ENCODE results near the gene TKT. TPM values are rescaled to one million over a fixed set of nuclear protein-coding genes. Genes with fewer than 3 reads are reported as not detected.

The TKT gene
- total and polyA plus RNA-seq, 2 donors from 2014 or later: 182 to 224 TPM

GRCh38 chr3:53293867-53294266 lies 38.0 kb upstream of the TKT start:
- intact Hi-C loops (cut with DNase I): no loop called here

GRCh38 chr3:53288214-53288613 lies 32.4 kb upstream of the TKT start:
- no peak for DNase-seq
- Histone ChIP-seq H3K36me3 (ENCODE audit: control insufficient read depth in 2 of 3, insufficient read depth in 3 of 3, low read length in 3 of 3) (peaks cover 2 to 25% (median 21%) of the 10 kb centered on the region in 3 donors), H3K9ac (ENCODE audit: low read length in 3 of 3) (no peak overlapping the region), H3K4me1 (ENCODE audit: control insufficient read depth in 2 of 3, insufficient read depth in 2 of 3, low read depth in 1 of 3, low read length in 3 of 3) (no peaks in the 10 kb centered on the region), H3K27ac (ENCODE audit: low read depth in 2 of 2, low read length in 2 of 2) (no peak overlapping the region), H3K9me3 (ENCODE audit: control insufficient read depth in 2 of 3, insufficient read depth in 1 of 3, low read length in 3 of 3) (no peaks in the 10 kb centered on the region), H3K4me3 (ENCODE audit: low read length in 3 of 3) (no peak overlapping the region), H3K27me3 (ENCODE audit: control insufficient read depth, insufficient read depth, low read length) (no peaks in the 10 kb centered on the region)
- intact Hi-C loops (cut with DNase I): no loop called here
- no peak for FAIRE-seq
- no peak for TF ChIP-seq CTCF (IDR thresholded peaks at IDR 0.05; ENCODE audit: borderline replicate concordance, extremely low read depth, insufficient read depth)

More at GRCh38 chr3:53293867-53294266, 38.0 kb upstream of the TKT start:
- H3K9me3 ChIP-seq (ENCODE audit: control insufficient read depth in 2 of 3, insufficient read depth in 1 of 3, low read length in 3 of 3): no peaks in the 10 kb centered on the region
- peaks cover 3 to 17% (median 13%) of the 10 kb centered on the region in 3 donors for H3K36me3 ChIP-seq (ENCODE audit: control insufficient read depth in 2 of 3, insufficient read depth in 3 of 3, low read length in 3 of 3)
- no peak overlapping the region for H3K4me3 ChIP-seq (ENCODE audit: low read length in 3 of 3)
- H3K27me3 ChIP-seq (ENCODE audit: control insufficient read depth, insufficient read depth, low read length): no peaks in the 10 kb centered on the region
- DNase-seq (no peak), FAIRE-seq (no peak)
- no peaks in the 10 kb centered on the region for H3K4me1 ChIP-seq (ENCODE audit: control insufficient read depth in 2 of 3, insufficient read depth in 2 of 3, low read depth in 1 of 3, low read length in 3 of 3)
- TF ChIP-seq CTCF (IDR thresholded peaks at IDR 0.05; ENCODE audit: borderline replicate concordance, extremely low read depth, insufficient read depth): no peak
- H3K9ac ChIP-seq (ENCODE audit: low read length in 3 of 3): no peak overlapping the region
- no peak overlapping the region for H3K27ac ChIP-seq (ENCODE audit: low read depth in 2 of 2, low read length in 2 of 2)

DNA sequence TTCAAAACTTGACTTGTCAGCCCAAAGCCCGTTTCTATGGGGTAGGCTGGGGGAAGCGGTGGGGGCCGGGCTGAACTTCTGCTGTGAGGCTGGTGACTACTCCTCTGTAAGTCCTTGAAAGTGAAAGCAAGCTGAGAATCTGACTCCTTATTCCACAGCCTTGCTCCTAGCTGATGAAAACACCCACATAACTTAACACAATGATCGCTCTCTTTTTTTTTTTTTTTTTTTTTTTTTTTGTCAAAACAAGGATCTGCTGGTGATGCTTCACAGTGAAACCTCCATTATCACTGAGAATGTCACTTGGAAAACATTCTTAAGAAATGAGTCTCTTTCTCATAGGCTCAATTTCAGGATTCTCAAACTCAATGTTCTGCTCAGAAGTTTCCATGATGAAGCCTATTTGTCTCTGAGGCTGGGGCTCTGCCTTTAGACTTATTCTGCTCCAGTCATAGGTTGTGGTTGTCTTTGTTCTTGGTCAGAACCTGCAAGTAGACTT lies 31.4 kb upstream of the TKT start:
- FAIRE-seq (no peak), DNase-seq (no peak)
- intact Hi-C loops (cut with DNase I): no loop called here
- no peaks in the 10 kb centered on the region for H3K27me3 ChIP-seq (ENCODE audit: control insufficient read depth, insufficient read depth, low read length)
- H3K36me3 ChIP-seq (ENCODE audit: control insufficient read depth in 2 of 3, insufficient read depth in 3 of 3, low read length in 3 of 3): peaks cover 2 to 17% (median 17%) of the 10 kb centered on the region in 3 donors
- H3K4me1 ChIP-seq (ENCODE audit: control insufficient read depth in 2 of 3, insufficient read depth in 2 of 3, low read depth in 1 of 3, low read length in 3 of 3): no peaks in the 10 kb centered on the region
- H3K9me3 ChIP-seq (ENCODE audit: control insufficient read depth in 2 of 3, insufficient read depth in 1 of 3, low read length in 3 of 3): no peaks in the 10 kb centered on the region
- no peak overlapping the region for H3K9ac ChIP-seq (ENCODE audit: low read length in 3 of 3)
- no peak overlapping the region for H3K4me3 ChIP-seq (ENCODE audit: low read length in 3 of 3)
- H3K27ac ChIP-seq (ENCODE audit: low read depth in 2 of 2, low read length in 2 of 2): no peak overlapping the region
- no peak for TF ChIP-seq CTCF (IDR thresholded peaks at IDR 0.05; ENCODE audit: borderline replicate concordance, extremely low read depth, insufficient read depth)

DNA sequence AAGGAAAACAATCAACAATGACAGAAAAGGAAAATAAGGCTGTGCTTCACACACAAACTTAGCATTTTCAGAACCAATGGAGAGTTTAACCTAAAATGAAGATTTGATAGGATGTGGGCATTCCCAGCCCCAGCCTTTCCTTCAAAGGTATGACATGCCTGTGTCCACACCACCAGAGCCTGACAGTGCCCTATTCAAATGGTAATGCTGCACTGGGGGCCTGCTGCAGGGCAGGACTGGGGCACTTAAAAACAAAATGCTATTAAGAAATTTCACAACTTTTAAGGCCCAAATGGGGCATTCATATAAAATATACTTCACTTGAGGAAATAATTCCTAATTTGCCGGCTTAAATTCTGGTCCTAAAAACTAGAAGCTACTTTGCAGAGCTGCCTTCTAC lies 30.9 kb upstream of the TKT start:
- H3K36me3 ChIP-seq (ENCODE audit: control insufficient read depth in 2 of 3, insufficient read depth in 3 of 3, low read length in 3 of 3): peaks cover 2 to 14% (median 13%) of the 10 kb centered on the region in 3 donors
- intact Hi-C loops (cut with DNase I): no loop called here

More for the DNA sequence above, 30.9 kb upstream of the TKT start:
- Histone ChIP-seq H3K27me3 (ENCODE audit: control insufficient read depth, insufficient read depth, low read length) (no peaks in the 10 kb centered on the region), H3K9ac (ENCODE audit: low read length in 3 of 3) (no peak overlapping the region), H3K9me3 (ENCODE audit: control insufficient read depth in 2 of 3, insufficient read depth in 1 of 3, low read length in 3 of 3) (no peaks in the 10 kb centered on the region), H3K4me1 (ENCODE audit: control insufficient read depth in 2 of 3, insufficient read depth in 2 of 3, low read depth in 1 of 3, low read length in 3 of 3) (no peaks in the 10 kb centered on the region), H3K4me3 (ENCODE audit: low read length in 3 of 3) (no peak overlapping the region), H3K27ac (ENCODE audit: low read depth in 2 of 2, low read length in 2 of 2) (no peak overlapping the region)
- FAIRE-seq: no peak
- DNase-seq: no peak
- no peak for TF ChIP-seq CTCF (IDR thresholded peaks at IDR 0.05; ENCODE audit: borderline replicate concordance, extremely low read depth, insufficient read depth)

Measured in kidney (tissue), 14 donors.